A673 (cell line): ENCODE data around the gene REEP6. TPM values are rescaled to one million over a fixed set of nuclear protein-coding genes. Genes with fewer than 3 reads are reported as not detected.

Source experiments
- BruUV-seq: library from RNA; stranded (reverse); fragments of 400-500 nt; replicated peaks from 2 replicates; lab custom pipeline; 2021; lab: Mats Ljungman, UMichigan
- CTCF ChIA-PET: fragments of 300-600 bp; sonication (Branson Sonifier 250); formaldehyde crosslinking; loops from one replicate; lab custom pipeline; 2022; ENCODE audit warnings: antibody characterized with exemption; lab: Charles Lee
- POLR2A ChIA-PET: fragments of 300-600 bp; sonication (Branson Sonifier 250); formaldehyde crosslinking; loops from one replicate; lab custom pipeline; 2022; ENCODE audit warnings: antibody characterized with exemption; ENCODE audit not compliant: low non-redundant PET; lab: Charles Lee
- DNase-seq: peaks from one replicate; pipeline ENCODE4 v3.0.0-alpha.2; 2015; ENCODE audit warnings: low spot score
- H3K27ac ChIP-seq: fragments of 200-600 bp; sonication (generic); 2 replicates; pipeline ENCODE4 v1.5.1; 2016; ENCODE audit warnings: mixed run types, low read depth, mild to moderate bottlenecking, mixed read lengths, antibody characterized with exemption, low read length; ENCODE audit not compliant: poor library complexity, severe bottlenecking
- H3K27me3 ChIP-seq: fragments of 200-600 bp; sonication (generic); replicated peaks from 2 replicates; pipeline ENCODE4 v1.6.1; 2017; ENCODE audit warnings: mixed run types, low read depth, mild to moderate bottlenecking, mixed read lengths, antibody characterized with exemption, low read length; ENCODE audit not compliant: insufficient read depth, poor library complexity
- H3K36me3 ChIP-seq: fragments of 200-600 bp; sonication (generic); 2 replicates; pipeline ENCODE4 v1.6.1; 2016; ENCODE audit warnings: mixed run types, mild to moderate bottlenecking, mixed read lengths, antibody characterized with exemption, low read length; ENCODE audit not compliant: insufficient read depth, poor library complexity, severe bottlenecking
- H3K4me1 ChIP-seq: fragments of 200-600 bp; sonication (generic); 2 replicates; pipeline ENCODE4 v1.6.1; 2017; ENCODE audit warnings: mixed run types, mild to moderate bottlenecking, mixed read lengths, antibody characterized with exemption, low read length; ENCODE audit not compliant: insufficient read depth, poor library complexity, severe bottlenecking
- H3K4me3 ChIP-seq: fragments of 200-600 bp; sonication (generic); 2 replicates; pipeline ENCODE4 v1.5.1; 2016; ENCODE audit warnings: low read depth, mixed run types, mild to moderate bottlenecking, mixed read lengths, low read length; ENCODE audit not compliant: poor library complexity, severe bottlenecking
- H3K9me3 ChIP-seq: fragments of 200-600 bp; sonication (generic); 2 replicates; pipeline ENCODE4 v1.6.1; 2016; ENCODE audit warnings: mixed run types, low read depth, mild to moderate bottlenecking, mixed read lengths, antibody characterized with exemption, low read length; ENCODE audit not compliant: poor library complexity, severe bottlenecking
- CTCF ChIP-seq: fragments of 300-800, 200-600 bp; sonication (generic); conservative IDR thresholded peaks from 2 replicates; pipeline ENCODE4 v1.5.1; 2017; ENCODE audit warnings: low read depth, mild to moderate bottlenecking, antibody characterized with exemption, low read length, moderate library complexity, mixed read lengths
- EZH2 ChIP-seq: fragments of 200-600 bp; sonication (generic); IDR thresholded peaks from 2 replicates; pipeline ENCODE4 v1.6.1; 2017; ENCODE audit warnings: borderline replicate concordance, low read depth, mild to moderate bottlenecking, mixed read lengths, antibody characterized with exemption, low read length; ENCODE audit not compliant: poor library complexity, severe bottlenecking
- intact Hi-C: fragments of 100-400 bp; cut with micrococcal nuclease; formaldehyde crosslinking; loops from one replicate; pipeline ENCODE4 v1.10.0; 2022; ENCODE audit not compliant: unreplicated experiment
- total RNA-seq: library from RNA; stranded (reverse); gene quantifications from 2 replicates; pipeline ENCODE4 v1.2.3, GENCODE V29; 2021

Gene REEP6
- total RNA-seq, 1 experiment from 2014 or later, result 4.7 TPM

GRCh38 chr19:1482361-1483130 lies 8.4 kb upstream of the REEP6 start:
- no peak overlapping the region for H3K4me3 ChIP-seq
- intact Hi-C loops, result no loop called here
- TF ChIP-seq EZH2, result no peak
- no peak for TF ChIP-seq CTCF
- BruUV-seq, result no TSS peak
- ChIA-PET POLR2A (no interaction called here), CTCF (no interaction called here)
- no peaks in the 10 kb centered on the region for H3K4me1 ChIP-seq
- H3K27me3 ChIP-seq, result no peaks in the 10 kb centered on the region
- H3K9me3 ChIP-seq, result no peaks in the 10 kb centered on the region
- H3K36me3 ChIP-seq, result peaks cover under 1% of the 10 kb centered on the region
- DNase-seq, result no peak
- no peak overlapping the region for H3K27ac ChIP-seq

GRCh38 chr19:1483131-1483978 lies 7.6 kb upstream of the REEP6 start:
- H3K36me3 ChIP-seq, result no peaks in the 10 kb centered on the region
- intact Hi-C loops, result no loop called here
- no peak overlapping the region for H3K27ac ChIP-seq
- H3K27me3 ChIP-seq, result no peaks in the 10 kb centered on the region
- TF ChIP-seq EZH2 (no peak), CTCF (no peak)
- no TSS peak for BruUV-seq
- ChIA-PET CTCF (no interaction called here), POLR2A (no interaction called here)
- no peaks in the 10 kb centered on the region for H3K9me3 ChIP-seq
- no peak for DNase-seq
- no peaks in the 10 kb centered on the region for H3K4me1 ChIP-seq
- H3K4me3 ChIP-seq, result no peak overlapping the region

GRCh38 chr19:1483979-1484428 lies 7.0 kb upstream of the REEP6 start:
- ChIA-PET POLR2A (no interaction called here), CTCF (no interaction called here)
- Histone ChIP-seq H3K27ac (no peak overlapping the region), H3K9me3 (no peaks in the 10 kb centered on the region), H3K27me3 (no peaks in the 10 kb centered on the region), H3K4me1 (no peaks in the 10 kb centered on the region), H3K36me3 (no peaks in the 10 kb centered on the region), H3K4me3 (no peak overlapping the region)
- TF ChIP-seq EZH2 (no peak), CTCF (no peak)
- no peak for DNase-seq
- BruUV-seq, result no TSS peak
- intact Hi-C loops, result no loop called here
